Kidney (tissue), 14 donors: ENCODE results near the gene KIF9. TPM values are rescaled to one million over a fixed set of nuclear protein-coding genes. Genes with fewer than 3 reads are reported as not detected.
A peak's percentile ranks its signal among the peaks of the same experiment; 100 is the strongest.
"Not testable (repeated sequence)": the region's sequence is repeated elsewhere in the genome, so short reads cannot be mapped to it uniquely, and the experiment has no call there.

Experiments used
- DNase-seq, 5 donors: peaks; one replicate each; pipeline ENCODE4 v3.0.0-alpha.2; 2013 to 2020
- FAIRE-seq: peaks from 2 replicates; lab custom pipeline; 2012; peaks lifted over from hg19 to GRCh38; lab: Jason Lieb, UNC
- H3K27ac ChIP-seq, 2 donors: one replicate each; pipeline ENCODE4 v1.7.0; 2013; ENCODE audit warnings: low read depth in 2 of 2, low read length in 2 of 2, inconsistent platforms in 1 of 2
- H3K27me3 ChIP-seq: one replicate; pipeline ENCODE4 v1.7.1; 2013; ENCODE audit warnings: low read length, inconsistent platforms; ENCODE audit not compliant: control insufficient read depth, insufficient read depth
- H3K36me3 ChIP-seq, 3 donors: one replicate each; pipeline versions ENCODE4 v1.7.0 to v1.7.1; 2013; ENCODE audit warnings: low read length in 3 of 3, control low read depth in 1 of 3, inconsistent platforms in 1 of 3; ENCODE audit not compliant: insufficient read depth in 3 of 3, control insufficient read depth in 2 of 3
- H3K4me1 ChIP-seq, 3 donors: one replicate each; pipeline versions ENCODE4 v1.7.0 to v1.7.1; 2013; ENCODE audit warnings: low read length in 3 of 3, inconsistent platforms in 1 of 3, low read depth in 1 of 3; ENCODE audit not compliant: control insufficient read depth in 2 of 3, insufficient read depth in 2 of 3
- H3K4me3 ChIP-seq, 3 donors: one replicate each; pipeline versions ENCODE4 v1.7.0 to v1.8.1; 2013; ENCODE audit warnings: low read length in 3 of 3, control low read depth in 1 of 3, inconsistent platforms in 1 of 3
- H3K9ac ChIP-seq, 3 donors: one replicate each; pipeline versions ENCODE4 v1.7.0 to v1.7.1; 2013; ENCODE audit warnings: low read length in 3 of 3, control low read depth in 1 of 3, inconsistent platforms in 1 of 3
- H3K9me3 ChIP-seq, 3 donors: one replicate each; pipeline versions ENCODE4 v1.7.0 to v1.7.1; 2013; ENCODE audit warnings: low read length in 3 of 3, control low read depth in 1 of 3, inconsistent platforms in 1 of 3; ENCODE audit not compliant: control insufficient read depth in 2 of 3, insufficient read depth in 1 of 3
- CTCF ChIP-seq: IDR thresholded peaks from 3 replicates; pipeline ENCODE4 v1.5.1; 2012; ENCODE audit warnings: mild to moderate bottlenecking, moderate library complexity, borderline replicate concordance; ENCODE audit not compliant: insufficient read depth; ENCODE audit errors: extremely low read depth
- intact Hi-C: fragments of 100-400 bp; cut with DNase I; formaldehyde crosslinking; loops from one replicate; pipeline ENCODE4 v1.11.1; 2022
- polyA plus RNA-seq: library from polyadenylated mRNA; stranded (reverse); fragments of 350-450 nt; fragmentation: Illumina TruSeq; extraction: RNeasy Lipid Tissue Mini Kit (QIAGEN cat#74804); gene quantifications from one replicate; pipeline ENCODE4 v1.2.3, GENCODE V29; 2014; ENCODE audit warnings: low read depth, low replicate concordance; ENCODE audit not compliant: insufficient read depth
- total RNA-seq: library from RNA; stranded (reverse); fragmentation: NEBNext Ultra II Directional; extraction: Animal tissue kit (Norgen Biotek cat#: 25700); gene quantifications from one replicate; pipeline ENCODE4 v1.2.1, GENCODE V29; 2021
- donor health status: control.
- donor health status: control.
- donor health status: control.
- donor health status: control.
- donor health status: control.
- donor health status: DM: yes; HTN: yes; CAD: no.
- donor health status: Normal renal cell carcinoma (clear cell type).

KIF9 gene
- total and polyA plus RNA-seq, 2 donors from 2014 or later = 16.9 to 32.9 TPM

GRCh38 chr3:47251689-47252088 lies 30.9 kb downstream of the KIF9 start:
- no peak for TF ChIP-seq CTCF
- FAIRE-seq (no peak), DNase-seq (peak in 1 of 5 donors; percentile 12)
- no peak overlapping the region for H3K9ac ChIP-seq
- no peaks in the 10 kb centered on the region for H3K9me3 ChIP-seq
- intact Hi-C loops = no loop called here
- no peak overlapping the region for H3K27ac ChIP-seq
- no peaks in the 10 kb centered on the region for H3K36me3 ChIP-seq
- H3K4me3 ChIP-seq = no peak overlapping the region
- no peaks in the 10 kb centered on the region for H3K27me3 ChIP-seq
- H3K4me1 ChIP-seq = no peaks in the 10 kb centered on the region

- DNase-seq = peak in 1 of 5 donors; percentile 9
- H3K27me3 ChIP-seq, intact Hi-C loops, H3K36me3 ChIP-seq, FAIRE-seq, H3K4me3 ChIP-seq, H3K4me1 ChIP-seq, H3K27ac ChIP-seq, H3K9ac ChIP-seq, H3K9me3 ChIP-seq: not testable (repeated sequence)
These were observed 31.5 kb downstream of the KIF9 start for GRCh38 chr3:47251085-47251484.

GRCh38 chr3:47250309-47251060 lies 32.1 kb downstream of the KIF9 start:
- Histone ChIP-seq H3K4me3 (no peak overlapping the region), H3K4me1 (no peaks in the 10 kb centered on the region), H3K9me3 (no peaks in the 10 kb centered on the region), H3K9ac (no peak overlapping the region), H3K27me3 (no peaks in the 10 kb centered on the region), H3K36me3 (no peaks in the 10 kb centered on the region), H3K27ac (no peak overlapping the region)
- intact Hi-C loops = no loop called here
- FAIRE-seq (no peak), DNase-seq (peak in 4 of 5 donors; percentile 8 to 55 (median 29))
- peak; percentile 36 for TF ChIP-seq CTCF

- DNase-seq = peak in 1 of 5 donors; percentile 52
- Histone ChIP-seq H3K36me3 (no peaks in the 10 kb centered on the region), H3K9ac (no peak overlapping the region), H3K27ac (no peak overlapping the region), H3K4me1 (peaks cover 0 to 8% (median 0%) of the 10 kb centered on the region in 3 donors), H3K9me3 (no peaks in the 10 kb centered on the region), H3K4me3 (no peak overlapping the region), H3K27me3 (no peaks in the 10 kb centered on the region)
- TF ChIP-seq CTCF = no peak
- intact Hi-C loops = no loop called here
- FAIRE-seq = no peak
These were observed 35.2 kb downstream of the KIF9 start for GRCh38 chr3:47247131-47248064.
